HuH-7 (cell line): ENCODE measurements around the gene RETREG2.
"Not testable (repeated sequence)": the region's sequence is repeated elsewhere in the genome, so short reads cannot be mapped to it uniquely, and the experiment has no call there.

Experiments used
- DNase-seq: peaks from one replicate; pipeline ENCODE4 v3.0.0; 2011; ENCODE audit warnings: low spot score

Gene RETREG2

GRCh38 chr2:219197388-219197787, 19.3 kb downstream of the RETREG2 start:
- no peak for DNase-seq

DNA sequence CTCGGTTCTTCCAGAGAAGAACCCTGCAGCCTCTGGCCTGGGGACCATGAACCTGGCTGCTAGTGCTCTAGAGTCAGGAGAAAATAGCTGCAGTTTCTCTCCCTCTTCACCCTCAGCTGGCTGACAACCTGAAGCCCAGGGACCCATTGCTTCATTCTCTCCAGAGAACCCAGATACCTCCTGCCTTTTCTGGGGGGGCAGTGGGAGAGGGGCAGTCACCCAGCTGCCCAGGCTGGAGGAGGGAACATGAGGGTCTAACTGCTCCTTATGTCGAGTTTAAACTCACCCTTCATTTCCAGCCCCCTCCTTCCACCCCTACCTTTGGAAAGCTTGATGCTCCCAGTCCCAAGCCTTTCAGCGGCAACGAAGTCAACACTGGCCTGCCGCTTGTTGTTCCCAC, 20.9 kb downstream of the RETREG2 start:
- DNase-seq: no peak

- DNase-seq: no peak
Observed at GRCh38 chr2:219199470-219200211, 21.6 kb downstream of the RETREG2 start.

- DNase-seq: not testable (repeated sequence)
Observed at GRCh38 chr2:219200502-219201326, 22.6 kb downstream of the RETREG2 start.

DNA sequence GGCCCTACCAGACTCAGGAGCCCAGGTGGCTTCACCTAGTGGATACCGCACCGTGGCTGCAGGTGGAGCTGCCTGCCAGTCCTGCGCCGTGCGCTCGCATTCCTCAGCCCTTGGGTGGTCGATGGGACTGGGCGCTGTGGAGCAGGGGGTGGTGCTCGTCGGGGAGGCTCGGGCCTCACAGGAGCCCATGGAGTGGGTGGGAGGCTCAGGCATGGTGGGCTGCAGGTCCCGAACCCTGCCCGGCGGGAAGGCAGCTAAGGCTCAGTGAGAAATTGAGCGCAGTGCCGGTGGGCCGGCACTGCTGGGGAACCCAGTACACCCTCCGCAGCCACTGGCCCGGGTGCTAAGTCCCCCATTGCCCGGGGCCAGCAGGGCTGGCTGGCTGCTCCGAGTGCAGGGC, 23.3 kb downstream of the RETREG2 start:
- DNase-seq: not testable (repeated sequence)

- DNase-seq: no peak
Observed at GRCh38 chr2:219204425-219205164, 26.5 kb downstream of the RETREG2 start.

DNA sequence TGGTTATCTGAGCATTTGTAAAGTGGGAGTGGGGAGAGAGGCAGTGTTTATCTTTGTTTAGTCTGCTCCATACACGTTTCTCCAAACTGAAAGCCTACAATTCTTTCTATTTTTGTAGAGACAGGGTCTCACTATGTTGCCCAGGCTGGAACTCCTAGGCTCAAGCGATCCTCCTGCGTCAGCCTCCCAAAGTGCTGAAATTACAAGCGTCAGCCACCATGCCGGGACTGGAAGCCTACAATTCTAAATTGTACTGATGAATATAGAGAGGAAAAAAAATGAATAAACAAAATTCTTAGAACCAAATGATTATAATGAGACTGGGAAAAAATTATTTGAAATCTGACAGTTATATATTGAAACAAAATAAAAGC, 27.1 kb downstream of the RETREG2 start:
- no peak for DNase-seq

DNA sequence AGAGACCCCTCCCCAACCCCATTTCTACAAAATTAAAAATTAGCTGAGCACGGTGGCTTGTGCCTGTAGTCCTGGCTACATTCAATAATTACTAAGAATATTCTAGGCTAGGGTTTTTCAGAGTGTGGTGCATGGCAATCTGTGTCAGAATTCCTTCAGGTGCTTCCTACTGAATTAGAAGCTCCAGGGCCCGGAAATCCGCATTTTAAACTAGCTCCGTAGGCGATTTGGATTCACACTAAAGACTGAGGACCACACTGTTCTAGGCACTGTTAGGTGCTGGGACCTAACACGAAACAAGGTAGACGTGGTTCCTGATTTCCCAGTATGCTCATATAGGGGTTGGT, 27.9 kb downstream of the RETREG2 start:
- no peak for DNase-seq

DNA sequence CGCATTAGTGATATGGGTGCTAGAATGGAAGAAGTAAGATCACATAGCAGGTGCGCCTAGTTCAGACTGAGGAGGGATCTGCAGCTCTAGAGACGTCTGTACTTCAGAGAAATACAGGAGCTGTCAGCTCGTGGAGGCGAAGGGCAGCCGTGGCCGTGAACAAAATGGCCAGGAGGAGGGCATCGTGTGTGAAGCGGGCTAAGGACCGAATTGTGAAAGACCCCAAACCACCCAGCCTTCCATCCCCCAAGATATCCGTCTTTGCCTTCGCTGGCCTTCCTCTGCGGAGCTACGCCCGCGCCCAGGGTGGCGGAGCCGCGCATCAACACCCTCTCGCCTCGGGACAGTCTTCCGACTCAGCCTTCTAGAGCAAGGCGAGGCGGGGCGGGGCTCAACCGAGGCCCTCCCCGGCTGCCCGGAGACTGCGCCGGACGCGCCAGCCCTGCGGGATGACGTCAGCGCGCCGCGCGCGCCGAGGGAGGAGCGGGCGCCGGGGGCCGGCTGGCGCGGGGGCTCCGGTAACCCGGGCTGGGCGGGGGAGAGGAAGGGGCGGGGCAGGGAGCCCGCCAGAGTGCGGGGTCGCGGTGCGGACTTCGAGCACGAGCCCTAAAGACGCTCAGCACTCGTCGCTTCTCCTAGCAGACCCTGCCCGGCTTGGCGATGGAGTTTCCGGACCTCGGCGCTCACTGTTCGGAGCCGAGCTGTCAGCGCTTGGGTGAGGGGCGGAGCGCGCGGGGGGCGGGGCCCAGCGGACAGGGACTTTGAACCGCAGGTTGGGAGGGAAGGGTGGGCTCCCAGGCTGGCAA, 28.5 kb downstream of the RETREG2 start, which contains the start of gene ZFAND2B:
Gene ZFAND2B, plus strand, starts transcription at position 455 of the 806 bp plus-strand sequence. Its CDS starts 206 bp downstream, at position 661.
- peak; percentile 95 for DNase-seq

GRCh38 chr2:219207134-219207883, 29.2 kb downstream of the RETREG2 start:
- no peak for DNase-seq

DNA sequence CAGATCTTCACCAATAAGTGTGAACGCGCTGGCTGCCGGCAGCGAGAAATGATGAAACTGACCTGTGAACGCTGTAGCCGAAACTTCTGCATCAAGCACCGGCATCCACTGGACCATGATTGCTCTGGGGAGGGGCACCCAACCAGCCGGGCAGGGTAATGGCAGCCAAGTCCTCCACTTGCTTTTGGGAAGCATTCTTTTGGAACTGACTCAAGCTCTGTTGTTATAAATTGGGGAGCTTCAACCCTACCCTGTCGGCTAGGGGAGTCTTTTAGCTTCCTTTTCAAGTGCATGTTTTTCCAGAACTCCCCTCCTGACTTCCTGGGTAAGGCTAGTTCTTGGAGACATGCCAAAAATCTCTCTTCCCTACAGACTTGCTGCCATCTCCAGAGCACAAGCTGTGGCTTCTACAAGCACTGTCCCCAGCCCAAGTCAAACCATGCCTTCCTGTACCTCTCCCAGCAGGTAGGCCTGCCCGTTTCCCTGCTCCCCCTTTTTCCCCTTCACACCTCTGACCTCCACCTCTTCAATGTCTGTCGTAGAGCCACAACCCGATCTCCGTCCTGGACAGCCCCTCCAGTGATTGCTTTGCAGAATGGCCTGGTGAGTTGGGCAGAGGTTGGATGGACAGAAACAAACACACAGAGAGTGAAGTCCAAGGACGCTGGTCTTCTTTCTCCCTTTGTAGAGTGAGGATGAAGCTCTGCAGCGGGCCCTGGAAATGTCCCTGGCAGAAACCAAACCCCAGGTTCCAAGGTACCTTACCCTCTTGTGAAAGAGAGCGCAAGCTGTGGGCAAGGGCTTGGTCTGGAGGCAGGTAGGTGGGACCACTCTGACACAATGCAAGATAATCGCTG, 30.0 kb downstream of the RETREG2 start:
- DNase-seq: no peak

GRCh38 chr2:219209236-219210195, 31.4 kb downstream of the RETREG2 start:
- DNase-seq: no peak

DNA sequence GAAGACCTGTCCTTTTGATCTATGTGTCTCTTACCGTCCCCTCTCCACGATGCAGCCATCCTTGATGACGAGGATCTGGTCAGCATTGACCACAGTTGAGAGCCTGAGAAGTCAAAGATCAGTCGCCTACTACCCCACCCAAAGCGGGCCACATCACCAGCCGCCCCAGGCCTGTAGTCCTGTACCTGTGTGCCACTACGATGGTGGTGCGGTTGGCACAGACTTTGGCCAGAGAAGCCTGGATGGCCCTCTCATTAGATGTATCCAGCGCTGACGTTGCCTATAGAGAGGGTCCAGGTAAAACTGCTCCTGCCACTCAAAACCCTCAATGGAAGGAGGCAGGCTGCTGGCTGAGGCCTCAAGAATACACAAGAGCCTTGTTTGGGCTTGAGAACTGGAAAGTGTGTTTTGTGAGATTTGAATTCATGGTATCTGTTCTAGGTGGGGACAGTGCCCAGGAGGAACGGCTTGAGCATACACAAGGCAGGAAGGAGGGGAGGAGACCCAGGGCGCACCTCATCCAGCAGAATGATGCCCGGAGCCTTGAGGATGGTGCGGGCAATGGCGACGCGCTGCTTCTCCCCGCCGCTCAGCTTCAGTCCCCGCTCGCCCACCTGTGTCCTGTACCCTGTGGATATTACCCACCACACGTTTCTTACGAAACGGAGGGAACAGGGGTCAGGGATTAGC, 32.3 kb downstream of the RETREG2 start:
- DNase-seq: no peak

- no peak for DNase-seq
Observed at GRCh38 chr2:219210886-219211362, 32.8 kb downstream of the RETREG2 start.

DNA sequence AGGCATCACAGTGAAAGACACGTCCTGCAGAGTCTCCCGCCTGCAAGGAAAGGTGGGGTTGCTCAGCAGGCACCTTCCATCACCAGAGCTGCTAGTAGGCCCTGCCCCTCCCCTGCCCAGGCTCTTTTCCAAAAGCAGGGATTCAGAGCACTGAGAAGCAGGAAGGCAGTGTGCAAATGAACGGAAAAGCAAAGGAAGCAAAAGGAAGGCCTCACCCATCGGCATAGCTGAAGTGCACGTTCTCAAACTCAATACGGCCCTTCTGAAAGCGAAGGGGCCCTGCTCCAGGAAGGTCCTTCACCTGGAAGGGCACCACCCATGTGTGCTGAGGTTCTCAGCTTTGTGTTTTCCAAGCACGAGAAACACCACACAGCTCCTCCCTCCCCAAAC, 34.9 kb downstream of the RETREG2 start:
- no peak for DNase-seq

GRCh38 chr2:219213486-219214071, 35.5 kb downstream of the RETREG2 start:
- DNase-seq: no peak

DNA sequence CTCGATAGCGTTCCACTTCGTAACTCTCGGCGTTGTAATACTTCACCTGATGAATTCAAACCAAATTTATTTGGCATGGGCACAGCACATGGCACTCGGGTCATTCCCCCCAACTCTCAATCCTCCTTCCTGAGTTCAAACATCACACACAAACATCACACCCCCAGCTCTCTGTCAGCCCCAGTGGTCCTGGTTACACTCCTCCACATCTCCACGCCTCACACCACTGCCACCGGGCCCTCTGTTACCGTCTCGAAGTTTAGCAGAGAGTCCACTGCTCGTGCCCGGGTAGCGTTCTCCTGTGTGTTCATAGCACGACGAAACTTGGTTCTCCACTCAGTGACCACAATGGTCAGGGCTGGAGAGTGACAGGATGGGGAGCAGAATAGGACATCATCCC, 36.1 kb downstream of the RETREG2 start:
- DNase-seq: no peak

DNA sequence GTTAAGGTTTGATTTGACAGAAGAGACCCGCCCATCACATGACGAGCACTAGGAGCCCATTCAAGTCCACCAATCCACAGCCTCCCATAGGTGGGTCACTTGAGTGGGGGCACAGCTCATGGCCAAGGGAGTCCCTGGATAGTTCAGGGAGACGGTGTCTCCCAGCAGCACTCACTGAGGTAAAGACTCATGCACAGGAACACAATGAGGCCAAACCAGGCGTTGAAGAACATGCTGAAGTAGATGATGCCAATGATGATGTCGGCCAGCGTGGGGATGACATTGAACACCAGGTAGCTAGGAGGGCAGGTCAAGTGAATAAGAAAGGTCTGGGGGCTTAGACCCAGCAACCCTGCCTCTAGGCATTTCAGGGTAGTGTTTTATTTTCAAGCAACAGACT, 36.7 kb downstream of the RETREG2 start:
- no peak for DNase-seq
